ENCODE results near the gene YTHDF2. TPM values are rescaled to one million over a fixed set of nuclear protein-coding genes. Genes with fewer than 3 reads are reported as not detected.
"Not testable (repeated sequence)": the region's sequence is repeated elsewhere in the genome, so short reads cannot be mapped to it uniquely, and the experiment has no call there.

The YTHDF2 gene
- total RNA-seq, 1 experiment from 2014 or later: 51.5 TPM

GRCh38 chr1:28766532-28767183 lies 29.9 kb downstream of the YTHDF2 start:
- no peak overlapping the region for H3K27ac Mint-ChIP-seq (ENCODE audit: unreplicated experiment)
- CTCF ChIA-PET: no interaction called here
- no peak for DNase-seq
- Histone ChIP-seq H3K4me1 (no peaks in the 10 kb centered on the region), H3K4me3 (ENCODE audit: low read depth, low read length) (no peak overlapping the region), H3K36me3 (ENCODE audit: control insufficient read depth, insufficient read depth, low read length) (no peaks in the 10 kb centered on the region), H3K27me3 (replicated peaks; ENCODE audit: control insufficient read depth, insufficient read depth, low read length) (no peaks in the 10 kb centered on the region), H3K9me3 (no peaks in the 10 kb centered on the region)
- H3K4me1 Mint-ChIP-seq (ENCODE audit: low read depth, unreplicated experiment): no peaks in the 10 kb centered on the region
- intact Hi-C loops (cut with micrococcal nuclease; ENCODE audit: unreplicated experiment): no loop called here
- no peaks in the 10 kb centered on the region for H3K9me3 Mint-ChIP-seq (ENCODE audit: unreplicated experiment)
- peaks cover 57% of the 10 kb centered on the region for H3K36me3 Mint-ChIP-seq (ENCODE audit: insufficient read depth, unreplicated experiment)
- POLR2A ChIA-PET: no interaction called here
- BruUV-seq (replicated peaks): no TSS peak
- H3K27me3 Mint-ChIP-seq (ENCODE audit: insufficient read depth, unreplicated experiment): no peaks in the 10 kb centered on the region
- TF ChIP-seq CTCF (IDR thresholded peaks at IDR 0.05; ENCODE audit: insufficient read depth in 1 of 2, low read depth in 1 of 2, low read length in 1 of 2, severe bottlenecking in 1 of 2, unreplicated experiment in 1 of 2): no peak
- no peak overlapping the region for H3K4me3 Mint-ChIP-seq (ENCODE audit: unreplicated experiment)

- CTCF ChIA-PET: no interaction called here
- no peaks in the 10 kb centered on the region for H3K27me3 ChIP-seq (replicated peaks; ENCODE audit: control insufficient read depth, insufficient read depth, low read length)
- no peak for DNase-seq
- no peaks in the 10 kb centered on the region for H3K4me1 ChIP-seq
- H3K36me3 ChIP-seq (ENCODE audit: control insufficient read depth, insufficient read depth, low read length): no peaks in the 10 kb centered on the region
- no peaks in the 10 kb centered on the region for H3K4me1 Mint-ChIP-seq (ENCODE audit: low read depth, unreplicated experiment)
- no peaks in the 10 kb centered on the region for H3K27me3 Mint-ChIP-seq (ENCODE audit: insufficient read depth, unreplicated experiment)
- H3K9me3 Mint-ChIP-seq (ENCODE audit: unreplicated experiment): no peaks in the 10 kb centered on the region
- H3K27ac Mint-ChIP-seq (ENCODE audit: unreplicated experiment): no peak overlapping the region
- H3K4me3 ChIP-seq (ENCODE audit: low read depth, low read length): no peak overlapping the region
- POLR2A ChIA-PET: no interaction called here
- BruUV-seq (replicated peaks): no TSS peak
- peaks cover 44% of the 10 kb centered on the region for H3K36me3 Mint-ChIP-seq (ENCODE audit: insufficient read depth, unreplicated experiment)
- no peak for TF ChIP-seq CTCF (IDR thresholded peaks at IDR 0.05; ENCODE audit: insufficient read depth in 1 of 2, low read depth in 1 of 2, low read length in 1 of 2, severe bottlenecking in 1 of 2, unreplicated experiment in 1 of 2)
- no peaks in the 10 kb centered on the region for H3K9me3 ChIP-seq
- H3K4me3 Mint-ChIP-seq (ENCODE audit: unreplicated experiment): no peak overlapping the region
- intact Hi-C loops (cut with micrococcal nuclease; ENCODE audit: unreplicated experiment): no loop called here
These were observed 33.9 kb downstream of the YTHDF2 start for GRCh38 chr1:28770601-28771165.

GRCh38 chr1:28771921-28772320 lies 35.2 kb downstream of the YTHDF2 start:
- DNase-seq; H3K4me1 ChIP-seq; H3K27me3 ChIP-seq (replicated peaks; ENCODE audit: control insufficient read depth, insufficient read depth, low read length); H3K9me3 Mint-ChIP-seq (ENCODE audit: unreplicated experiment); H3K27ac Mint-ChIP-seq (ENCODE audit: unreplicated experiment); H3K36me3 ChIP-seq (ENCODE audit: control insufficient read depth, insufficient read depth, low read length); H3K9me3 ChIP-seq; H3K27me3 Mint-ChIP-seq (ENCODE audit: insufficient read depth, unreplicated experiment); intact Hi-C loops (cut with micrococcal nuclease; ENCODE audit: unreplicated experiment); H3K4me3 ChIP-seq (ENCODE audit: low read depth, low read length); BruUV-seq (replicated peaks); POLR2A ChIA-PET; CTCF ChIA-PET; H3K4me1 Mint-ChIP-seq (ENCODE audit: low read depth, unreplicated experiment); H3K4me3 Mint-ChIP-seq (ENCODE audit: unreplicated experiment): not testable (repeated sequence)
- peaks cover 32% of the 10 kb centered on the region for H3K36me3 Mint-ChIP-seq (ENCODE audit: insufficient read depth, unreplicated experiment)
